Amygdala (tissue), 56 donors: ENCODE data around the gene TMED6.
"Not testable (repeated sequence)": the region's sequence is repeated elsewhere in the genome, so short reads cannot be mapped to it uniquely, and the experiment has no call there.

Source experiments
- DNase-seq, 56 donors: peaks; one replicate each; lab custom pipeline; 2025; lab: John Stamatoyannopoulos, UW

The TMED6 gene

GRCh38 chr16:69363281-69363717 is 11.7 kb upstream of the TMED6 start:
- no peak for DNase-seq

DNA sequence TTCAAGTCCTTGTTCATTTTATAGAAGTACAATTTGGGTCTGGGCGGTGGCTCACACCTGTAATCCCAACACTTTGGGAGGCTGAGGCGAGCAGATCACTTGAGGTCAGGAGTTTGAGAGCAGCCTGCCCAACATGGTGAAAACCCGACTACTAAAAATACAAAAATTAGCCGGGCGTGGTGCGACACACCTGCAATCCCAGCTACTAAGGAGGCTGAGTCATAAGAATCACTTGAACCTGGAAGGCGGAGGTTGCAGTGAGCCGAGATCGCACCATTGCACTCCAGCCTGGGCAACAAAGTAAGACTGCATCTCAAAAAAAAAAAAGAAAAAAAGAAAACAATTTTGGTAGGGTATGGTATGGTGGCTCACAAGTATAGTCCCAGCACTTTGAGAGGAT is 8.5 kb upstream of the TMED6 start:
- not testable (repeated sequence) for DNase-seq

- no peak for DNase-seq
Measured at GRCh38 chr16:69350536-69351133, 951 bp downstream of the TMED6 start.

GRCh38 chr16:69349536-69349935 is 2.0 kb downstream of the TMED6 start:
- no peak for DNase-seq

GRCh38 chr16:69348222-69348621 is 3.4 kb downstream of the TMED6 start:
- no peak for DNase-seq

- no peak for DNase-seq
Measured at GRCh38 chr16:69346683-69347082, 4.9 kb downstream of the TMED6 start.

GRCh38 chr16:69345923-69346322 is 5.7 kb downstream of the TMED6 start:
- no peak for DNase-seq

DNA sequence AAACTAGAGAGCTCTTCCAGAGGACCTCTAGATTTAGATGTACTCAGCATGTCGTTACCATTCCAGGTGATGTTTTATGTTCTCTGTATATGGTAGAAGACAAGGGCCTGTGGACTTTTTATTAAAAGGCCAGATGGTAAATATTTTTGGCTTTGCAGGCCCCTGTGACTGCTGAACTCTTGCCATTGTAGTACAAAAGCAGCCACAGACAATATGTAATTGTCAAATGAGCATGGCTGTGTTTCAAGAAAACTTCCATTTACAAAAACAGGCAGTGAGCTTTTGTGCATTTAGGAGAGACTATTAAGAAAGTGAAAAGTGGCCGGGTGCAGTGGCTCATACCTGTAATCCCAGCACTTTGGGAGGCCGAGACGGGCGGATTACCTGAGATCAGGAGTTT is 7.4 kb downstream of the TMED6 start:
- no peak for DNase-seq

DNA sequence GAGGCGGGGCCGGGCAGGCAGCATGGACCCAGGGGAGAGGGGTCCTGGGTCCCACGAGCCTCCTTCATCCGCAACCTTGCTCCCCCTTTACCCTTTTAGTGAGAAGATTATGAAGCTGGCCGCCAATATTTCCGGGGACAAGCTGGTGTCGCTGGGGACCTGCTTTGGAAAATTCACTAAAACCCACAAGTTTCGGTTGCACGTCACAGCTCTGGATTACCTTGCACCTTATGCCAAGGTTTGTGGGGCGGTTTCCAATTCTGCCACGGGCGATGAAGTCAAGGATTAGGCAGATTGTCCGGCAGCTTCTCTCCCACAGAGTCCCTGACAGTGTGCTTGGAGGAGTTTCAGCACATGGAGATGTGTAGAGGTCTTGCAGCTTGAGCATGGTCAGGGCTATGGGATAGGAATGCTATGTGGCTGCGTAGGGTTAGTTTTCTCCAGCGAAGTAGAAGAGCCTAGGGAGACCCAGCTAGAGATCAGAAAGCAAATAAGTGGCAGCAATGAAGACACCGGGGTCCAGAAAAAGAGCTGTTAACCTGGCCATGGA is 11.4 kb downstream of the TMED6 start:
- no peak for DNase-seq

DNA sequence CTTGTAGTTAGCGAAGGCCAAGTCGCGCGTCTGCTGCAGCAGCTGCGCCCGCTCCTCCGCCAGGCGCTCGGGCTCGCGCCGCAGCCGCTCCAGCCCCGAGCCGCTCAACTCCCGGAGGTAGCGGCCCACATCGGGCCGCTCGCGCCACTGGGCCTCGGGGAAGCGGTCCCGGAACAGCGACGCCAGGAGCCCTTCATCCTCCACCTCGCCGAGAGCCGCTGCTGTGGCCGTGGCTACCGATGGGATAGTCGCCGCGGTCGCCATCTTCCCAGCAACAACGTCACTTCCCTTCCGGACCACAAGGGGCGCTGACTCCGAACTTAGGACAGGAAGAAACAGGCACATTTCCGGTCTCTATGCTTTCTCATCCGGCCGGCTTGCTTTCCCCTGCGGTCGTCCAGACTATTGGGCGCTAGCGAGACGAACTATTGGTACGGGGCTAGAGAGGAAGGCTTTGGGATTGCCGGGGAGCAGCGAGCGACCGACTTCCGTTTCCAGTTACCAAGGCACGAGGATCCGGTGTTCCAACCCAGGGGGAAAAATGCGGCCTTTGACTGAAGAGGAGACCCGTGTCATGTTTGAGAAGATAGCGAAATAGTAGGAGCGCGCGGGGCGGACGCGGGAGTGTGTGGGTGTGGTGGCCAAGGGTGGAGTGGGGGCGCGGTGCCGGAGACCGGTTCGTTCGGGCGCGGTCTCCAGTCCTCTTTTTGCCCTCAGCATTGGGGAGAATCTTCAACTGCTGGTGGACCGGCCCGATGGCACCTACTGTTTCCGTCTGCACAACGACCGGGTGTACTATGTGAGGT is 12.1 kb downstream of the TMED6 start, which contains the start of the genes COG8 and NIP7:
Gene COG8 (minus strand): TSS at position 276 of the 806 bp plus-strand sequence. CDS start 12 bp downstream, at position 264.
Gene NIP7 (plus strand): TSS at position 484 of the 806 bp plus-strand sequence. CDS start 58 bp downstream, at position 542.
- peak; percentile 72 to 98 (median 93) for DNase-seq

DNA sequence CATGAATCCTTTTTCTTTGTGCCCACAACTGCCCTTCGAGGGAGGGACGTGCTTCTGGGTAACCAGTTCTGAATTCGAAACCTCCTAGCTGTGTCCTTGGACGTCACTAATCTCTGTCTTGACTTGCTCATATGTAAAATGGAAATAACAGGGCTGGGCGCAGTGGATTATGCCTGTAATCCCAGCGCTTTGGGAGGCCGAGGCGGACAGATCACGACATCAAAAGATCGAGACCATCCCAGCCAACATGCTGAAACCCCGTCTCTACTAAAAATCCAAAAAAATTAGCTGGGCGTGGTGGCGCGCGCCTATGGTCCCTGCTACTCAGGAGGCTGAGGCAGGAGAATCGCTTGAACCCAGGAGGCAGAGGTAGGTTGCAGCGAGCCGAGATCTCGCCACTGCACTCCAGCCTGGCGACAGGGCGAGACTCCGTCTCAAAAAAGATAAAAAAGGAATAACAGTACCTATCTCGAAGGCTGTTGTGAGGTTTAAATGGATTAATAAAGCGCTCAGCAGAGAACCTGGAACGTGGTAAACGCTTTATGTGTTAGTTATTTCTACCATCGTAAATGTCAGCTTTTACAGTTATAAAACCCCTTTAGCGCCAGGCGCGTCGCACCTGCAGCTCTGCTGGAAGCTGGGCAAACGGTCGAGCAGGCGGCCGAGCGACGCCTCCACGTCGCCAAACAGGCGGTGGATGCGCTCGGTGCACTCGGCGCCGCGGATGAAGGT is 12.9 kb downstream of the TMED6 start:
- DNase-seq: no peak

DNA sequence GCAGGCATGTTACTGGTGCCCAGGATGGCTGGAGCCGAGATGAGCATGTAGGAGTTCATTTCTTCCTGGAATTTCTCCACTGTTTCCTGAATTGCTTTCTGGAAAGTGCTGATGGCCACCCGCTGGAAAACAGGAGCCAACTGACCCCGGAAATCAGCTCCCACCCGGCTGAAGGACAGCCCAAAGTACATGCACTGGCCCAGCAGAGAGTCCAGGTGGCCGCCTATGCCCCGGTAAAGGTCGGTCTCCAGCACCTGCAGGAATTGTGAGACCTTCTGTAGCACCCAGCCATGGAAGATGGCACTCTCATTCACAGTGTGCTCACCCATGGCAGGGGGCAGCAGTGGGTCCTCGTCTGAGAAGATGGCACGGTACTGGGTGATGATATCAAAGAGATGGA is 16.9 kb downstream of the TMED6 start:
- no peak for DNase-seq

GRCh38 chr16:69330286-69331109 is 21.1 kb downstream of the TMED6 start, which contains the start of gene PDF:
Gene PDF (minus strand): TSS chr16:69330588. CDS start chr16:69330570, 18 bp downstream.
- DNase-seq: peak; percentile 45 to 96 (median 88)

GRCh38 chr16:69329369-69330285 is 22.0 kb downstream of the TMED6 start:
- DNase-seq: peak in 7 of 56 donors; percentile 26 to 64 (median 56)

DNA sequence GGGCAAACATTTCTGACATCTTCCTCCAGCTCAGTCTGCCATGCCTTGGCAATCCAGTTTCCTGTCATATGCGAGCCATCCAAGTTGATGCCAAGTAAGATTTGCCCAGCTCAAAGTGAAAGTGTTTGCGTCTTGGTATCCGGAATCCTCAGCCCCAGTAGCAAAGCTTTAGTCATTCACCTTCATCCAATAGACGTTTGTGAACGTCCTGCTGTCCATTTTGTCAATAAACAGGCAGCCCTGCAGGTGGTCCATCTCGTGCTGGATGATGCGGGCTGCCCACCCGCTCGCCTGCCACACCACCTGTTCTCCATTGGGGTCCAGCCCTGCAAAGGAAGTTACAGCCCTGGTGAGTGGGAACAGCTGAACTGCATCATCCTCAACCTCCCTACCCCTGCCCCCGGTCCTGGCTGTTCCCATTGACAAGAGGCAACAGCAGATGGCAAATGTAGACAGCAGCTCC is 22.7 kb downstream of the TMED6 start:
- DNase-seq: no peak

DNA sequence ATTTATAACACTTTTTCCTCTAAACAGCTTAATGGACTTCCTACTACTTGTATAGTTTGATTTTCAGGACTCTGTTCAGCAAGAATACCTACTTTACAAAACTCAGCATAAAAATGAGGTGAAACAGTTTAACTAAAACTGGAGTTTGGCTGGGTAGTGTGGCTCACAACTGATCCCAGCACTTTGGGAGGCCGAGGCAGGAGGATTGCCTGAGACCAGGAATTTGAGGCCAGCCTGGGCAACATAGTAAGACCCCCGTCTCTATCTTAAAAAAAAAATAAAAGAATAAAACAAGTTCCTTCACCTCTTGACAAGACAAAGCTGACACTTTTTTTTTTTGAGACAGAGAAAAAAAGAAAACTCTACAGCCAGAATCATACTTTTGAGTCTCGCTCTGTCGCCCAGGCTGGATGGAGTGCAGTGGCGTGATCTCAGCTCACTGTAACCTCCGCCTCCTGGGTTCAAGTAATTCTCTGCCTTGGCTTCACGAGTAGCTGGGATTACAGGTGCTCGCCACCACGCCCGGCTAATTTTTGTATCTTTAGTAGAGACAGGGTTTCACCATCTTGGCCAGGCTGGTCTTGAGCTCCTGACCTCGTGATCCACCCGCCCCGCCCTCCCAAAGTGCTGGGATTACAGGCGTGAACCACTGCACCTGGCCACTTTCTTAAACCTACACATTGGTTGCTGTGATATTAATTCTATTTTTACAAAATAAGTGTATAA is 23.8 kb downstream of the TMED6 start:
- no peak for DNase-seq

GRCh38 chr16:69326172-69326873 is 25.3 kb downstream of the TMED6 start:
- DNase-seq: no peak
